Right cardiac atrium (tissue), 5 donors: ENCODE results near the gene DEFB125. TPM values are rescaled to one million over a fixed set of nuclear protein-coding genes. Genes with fewer than 3 reads are reported as not detected.

Experiments
- ATAC-seq, 2 donors: fragments of 200-7000 bp; cut with Tn5 transposase; one replicate each; pipeline versions ENCODE4 v1.8.0 to v1.9.1; 2020; ENCODE audit warnings: moderate library complexity in 2 of 2, mild to moderate bottlenecking in 1 of 2
- DNase-seq, 3 donors: peaks; one replicate each; pipeline ENCODE4 v3.0.0-alpha.2; 2020
- H3K27ac ChIP-seq: one replicate; pipeline ENCODE4 v1.5.1; 2013; ENCODE audit warnings: mild to moderate bottlenecking, low read length, control low read depth, moderate library complexity
- H3K27me3 ChIP-seq: one replicate; pipeline ENCODE4 v1.6.1; 2013; ENCODE audit not compliant: control insufficient read depth, insufficient read depth
- H3K4me1 ChIP-seq: one replicate; pipeline ENCODE4 v1.6.1; 2013; ENCODE audit warnings: low read length; ENCODE audit not compliant: control insufficient read depth, insufficient read depth
- H3K4me3 ChIP-seq: one replicate; pipeline ENCODE4 v1.5.1; 2013; ENCODE audit warnings: low read length, control low read depth
- H3K9me3 ChIP-seq: one replicate; pipeline ENCODE4 v1.6.1; 2013; ENCODE audit warnings: low read length; ENCODE audit not compliant: control insufficient read depth
- WGBS: extraction: QIAGEN DNeasy Blood & Tissue Kit; methylation state at CpG from one replicate; pipeline ENCODE4 v1.1.7; 2013; 5-methylcytosine and 5-hydroxymethylcytosine counted together
- intact Hi-C, 4 donors: fragments of 100-400 bp; cut with DNase I; formaldehyde crosslinking; loops; one replicate each; pipeline versions ENCODE4 v1.11.0 to v1.14.0; 2022 to 2023
- long read RNA-seq, 4 donors: library from polyadenylated mRNA; unstranded; transcript quantifications; one replicate each; pipeline ENCODE4 v2.0.0, GENCODE V29; 2020 to 2021
- polyA plus RNA-seq: library from polyadenylated mRNA; stranded (reverse); fragments of 200-250 nt; gene quantifications from one replicate; pipeline ENCODE4 v1.2.3, GENCODE V29; 2013
- total RNA-seq, 4 donors: library from RNA; stranded (reverse); fragmentation: NEBNext Ultra II Directional; extraction: Animal tissue kit (Norgen Biotek cat#: 25700); gene quantifications; one replicate each; pipeline ENCODE4 v1.2.1, GENCODE V29; 2021
- donor health status: healthy with polysubstance abuse.
- donor health status: DM: no; HTN: yes; CAD: no.
- donor health status: DM: no; HTN: no; CAD: no.
- donor health status: DM: no; HTN: yes; CAD: no; lungs with severe emphysema.
- donor health status: DM: yes; HTN: yes; CAD: no.

Gene DEFB125, protein sequence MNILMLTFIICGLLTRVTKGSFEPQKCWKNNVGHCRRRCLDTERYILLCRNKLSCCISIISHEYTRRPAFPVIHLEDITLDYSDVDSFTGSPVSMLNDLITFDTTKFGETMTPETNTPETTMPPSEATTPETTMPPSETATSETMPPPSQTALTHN
- not detected for total RNA-seq
- polyA plus RNA-seq: not detected
- long read RNA-seq, donor 1: 0 reads
- long read RNA-seq, donor 2: 0 reads
- long read RNA-seq, donor 3: 0 reads
- long read RNA-seq, donor 4: 0 reads

DNA sequence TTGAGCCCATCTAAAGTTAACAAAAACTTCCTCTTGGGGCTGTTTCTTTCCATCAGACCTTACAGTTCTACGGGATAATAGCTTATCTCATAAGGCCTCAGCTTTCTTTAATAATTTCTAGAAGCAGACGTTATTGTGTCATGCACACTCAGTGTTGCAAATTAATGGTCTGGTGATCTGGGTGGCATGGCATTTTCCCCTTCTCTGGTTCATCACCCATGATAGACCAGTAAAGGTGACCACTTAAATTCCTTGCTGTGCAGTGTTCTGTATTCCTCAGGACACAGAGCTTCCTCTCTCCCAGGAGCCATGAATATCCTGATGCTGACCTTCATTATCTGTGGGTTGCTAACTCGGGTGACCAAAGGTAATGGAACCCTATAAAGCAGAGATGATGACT, at the start of gene DEFB125:
TSS of gene DEFB125 (plus strand) at position 272 of the 400 bp plus-strand sequence. CDS start at position 310, 38 bp downstream.
- intact Hi-C loops: no loop called here
- DNase-seq: no peak
- no peaks in the 10 kb centered on the region for H3K9me3 ChIP-seq
- H3K27me3 ChIP-seq: no peaks in the 10 kb centered on the region
- H3K27ac ChIP-seq: no peak within 1 kb of the TSS
- no peak within 1 kb of the TSS for H3K4me3 ChIP-seq
- WGBS: 63% methylated on average over 3 of the region's 3 CpGs
- ATAC-seq: no peak
- no peaks in the 10 kb centered on the region for H3K4me1 ChIP-seq

DNA sequence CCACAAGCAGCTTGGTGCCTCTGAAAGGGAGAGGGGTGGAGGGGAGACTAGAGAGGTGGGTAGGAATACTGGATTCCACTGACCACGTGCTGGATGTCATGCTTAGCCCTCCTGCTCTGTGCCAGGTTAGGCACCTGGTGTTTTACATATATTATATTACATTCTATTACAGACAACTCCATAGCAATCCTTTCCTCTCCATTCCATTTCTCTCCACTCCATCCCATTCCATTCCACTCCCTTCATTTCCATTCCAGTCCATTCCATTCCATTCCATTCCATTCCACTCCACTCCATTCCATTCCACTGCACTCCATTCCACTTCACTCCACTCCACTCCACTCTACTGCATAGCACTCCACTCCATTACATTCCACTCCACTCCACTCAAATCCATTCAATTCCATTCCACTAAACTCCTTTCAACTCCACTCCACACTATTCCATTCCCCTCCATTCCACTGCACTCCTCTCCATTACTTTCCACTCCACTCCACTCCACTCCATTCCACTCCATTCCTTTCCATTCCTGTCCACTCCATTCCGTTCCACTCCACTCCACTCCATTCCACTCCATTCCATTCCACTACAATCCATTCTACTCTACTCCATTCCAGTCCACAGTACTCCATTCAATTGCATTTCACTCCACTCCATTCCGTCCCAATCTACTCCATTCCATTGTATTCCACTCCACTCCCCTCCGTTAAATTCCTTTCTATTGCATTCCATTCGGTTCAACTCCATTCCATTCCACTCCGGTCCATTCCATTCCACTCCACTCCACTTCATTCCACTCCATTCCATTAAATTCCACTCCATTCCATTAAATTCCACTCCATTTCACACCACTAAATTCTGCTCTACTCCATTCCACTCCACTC, 27.2 kb upstream of the DEFB125 start:
- intact Hi-C loops: no loop called here
- WGBS: 56% methylated on average over 6 of the region's 6 CpGs

DNA sequence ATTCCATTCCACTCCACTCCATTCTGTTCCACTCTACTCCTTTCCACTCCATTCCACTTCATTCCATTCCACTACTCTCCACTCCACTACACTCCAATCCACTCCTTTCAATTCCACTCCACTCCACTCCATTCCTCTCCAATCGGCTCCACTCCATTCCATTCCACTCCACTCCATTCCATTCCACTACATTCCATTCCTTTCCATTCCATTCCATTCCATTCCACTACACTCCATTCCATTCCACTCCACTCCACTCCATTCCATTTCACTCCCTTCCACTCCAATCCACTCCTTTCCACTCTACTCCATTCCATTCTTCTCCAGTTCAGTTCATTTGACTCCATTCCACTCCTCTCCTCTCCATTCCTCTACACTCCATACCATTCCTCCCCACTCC, 26.2 kb upstream of the DEFB125 start:
- ATAC-seq (peak; percentile 31 to 36), DNase-seq (no peak)
- H3K27me3 ChIP-seq: no peaks in the 10 kb centered on the region
- no peak overlapping the region for H3K27ac ChIP-seq
- H3K9me3 ChIP-seq: no peaks in the 10 kb centered on the region
- intact Hi-C loops: no loop called here
- no peaks in the 10 kb centered on the region for H3K4me1 ChIP-seq
- 89% methylated on average over 1 of the region's 1 CpG for WGBS
- no peak overlapping the region for H3K4me3 ChIP-seq

More for the DNA sequence above, 27.2 kb upstream of the DEFB125 start:
- no peak for DNase-seq
- Histone ChIP-seq H3K4me3 (no peak overlapping the region), H3K9me3 (no peaks in the 10 kb centered on the region), H3K27me3 (no peaks in the 10 kb centered on the region), H3K4me1 (no peaks in the 10 kb centered on the region), H3K27ac (no peak overlapping the region)
- ATAC-seq: no peak

DNA sequence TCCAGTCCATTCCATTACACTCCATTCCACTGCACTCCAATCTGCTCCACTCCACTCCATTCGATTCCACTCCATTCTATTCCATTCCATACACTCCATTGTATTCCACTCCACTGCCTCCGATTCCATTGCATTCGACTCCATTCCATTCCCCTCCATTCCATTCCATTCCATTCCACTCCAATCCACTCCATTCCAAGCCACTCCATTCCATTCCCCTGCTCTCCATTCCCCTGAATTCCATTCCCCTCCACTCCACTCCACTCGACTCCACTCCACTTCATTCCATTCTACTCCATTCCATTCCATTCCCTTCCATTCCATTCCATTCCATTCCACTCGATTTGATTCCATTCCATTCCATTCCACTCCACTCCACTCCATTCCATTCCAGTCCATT, 25.7 kb upstream of the DEFB125 start:
- no peaks in the 10 kb centered on the region for H3K27me3 ChIP-seq
- ATAC-seq (peak in 1 of 2 donors; percentile 16), DNase-seq (no peak)
- 76% methylated on average over 5 of the region's 5 CpGs for WGBS
- no peak overlapping the region for H3K4me3 ChIP-seq
- H3K9me3 ChIP-seq: no peaks in the 10 kb centered on the region
- intact Hi-C loops: no loop called here
- no peaks in the 10 kb centered on the region for H3K4me1 ChIP-seq
- H3K27ac ChIP-seq: no peak overlapping the region

GRCh38 chr20:62487-62886, 25.0 kb upstream of the DEFB125 start:
- ATAC-seq (peak; percentile 12 to 41), DNase-seq (no peak)
- Histone ChIP-seq H3K4me1 (no peaks in the 10 kb centered on the region), H3K4me3 (no peak overlapping the region), H3K9me3 (no peaks in the 10 kb centered on the region), H3K27me3 (no peaks in the 10 kb centered on the region), H3K27ac (no peak overlapping the region)
- WGBS: 77% methylated on average over 3 of the region's 3 CpGs
- intact Hi-C loops: no loop called here

DNA sequence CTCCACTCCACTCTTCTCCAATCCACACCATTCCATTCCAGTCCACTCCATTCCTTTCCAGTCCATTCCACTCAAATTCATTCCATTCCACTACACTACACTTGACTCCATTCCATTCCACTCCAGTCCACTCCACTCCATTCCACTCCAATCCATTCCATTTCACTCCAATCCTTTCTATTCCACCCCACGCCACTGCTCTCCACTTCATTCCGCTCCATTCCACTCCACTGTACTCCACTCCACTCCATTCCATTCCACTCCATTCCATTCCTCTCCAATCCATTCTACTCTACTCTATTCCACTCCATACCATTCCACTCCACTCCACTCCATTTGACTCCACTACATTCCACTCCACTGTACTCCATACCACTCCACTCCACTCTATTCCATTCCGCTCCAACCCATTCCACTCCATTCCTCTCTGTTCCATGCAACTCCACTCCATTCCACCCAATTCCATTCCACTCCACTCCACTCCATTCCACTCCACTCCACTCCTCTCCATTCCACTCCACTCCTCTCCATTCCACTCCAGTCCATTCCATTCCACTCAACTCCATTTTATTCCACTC, 23.4 kb upstream of the DEFB125 start:
- ATAC-seq: no peak
- DNase-seq: no peak
- intact Hi-C loops: no loop called here

DNA sequence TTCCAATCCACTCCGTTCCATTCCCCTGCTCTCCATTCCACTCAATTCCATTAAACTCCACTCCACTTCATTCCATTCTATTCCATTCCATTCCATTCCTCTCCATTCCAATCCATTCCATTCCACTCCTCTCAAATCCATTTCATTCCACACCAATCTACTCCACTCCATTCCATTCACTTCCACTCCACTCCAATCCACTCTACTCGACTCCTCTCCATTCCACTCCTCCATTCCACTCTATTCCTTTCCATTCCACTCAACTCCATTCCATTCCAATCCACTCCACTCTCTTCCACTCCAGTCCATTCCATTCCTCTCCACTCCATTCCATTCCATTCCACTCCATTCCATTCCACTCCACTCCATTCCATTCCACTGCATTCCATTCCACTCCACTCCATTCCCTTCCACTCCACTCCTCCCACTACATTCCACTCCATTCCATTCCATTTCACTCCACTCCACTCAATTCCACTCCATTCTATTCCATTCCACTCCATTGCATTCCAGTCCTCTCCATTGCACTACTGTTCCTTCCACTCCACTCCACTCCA, 22.6 kb upstream of the DEFB125 start:
- Histone ChIP-seq H3K9me3 (no peaks in the 10 kb centered on the region), H3K27ac (no peak overlapping the region), H3K27me3 (no peaks in the 10 kb centered on the region), H3K4me3 (no peak overlapping the region), H3K4me1 (no peaks in the 10 kb centered on the region)
- ATAC-seq: peak; percentile 33 to 72
- no peak for DNase-seq
- intact Hi-C loops: no loop called here
- 68% methylated on average over 2 of the region's 2 CpGs for WGBS

More for the DNA sequence above, 23.4 kb upstream of the DEFB125 start:
- no peaks in the 10 kb centered on the region for H3K9me3 ChIP-seq
- H3K27ac ChIP-seq: no peak overlapping the region
- WGBS: 93% methylated on average over 3 of the region's 3 CpGs
- H3K4me1 ChIP-seq: no peaks in the 10 kb centered on the region
- no peaks in the 10 kb centered on the region for H3K27me3 ChIP-seq
- H3K4me3 ChIP-seq: no peak overlapping the region

GRCh38 chr20:77231-77630, 10.2 kb upstream of the DEFB125 start:
- Histone ChIP-seq H3K9me3 (peaks cover 3% of the 10 kb centered on the region), H3K27me3 (no peaks in the 10 kb centered on the region), H3K4me3 (no peak overlapping the region), H3K4me1 (no peaks in the 10 kb centered on the region), H3K27ac (no peak overlapping the region)
- DNase-seq: no peak
- 51% methylated on average over 2 of the region's 2 CpGs for WGBS
- intact Hi-C loops: no loop called here
- no peak for ATAC-seq

- peaks cover 3% of the 10 kb centered on the region for H3K9me3 ChIP-seq
- no peak for DNase-seq
- intact Hi-C loops: no loop called here
- ATAC-seq: no peak
- H3K4me1 ChIP-seq: no peaks in the 10 kb centered on the region
- no peak overlapping the region for H3K4me3 ChIP-seq
- no peaks in the 10 kb centered on the region for H3K27me3 ChIP-seq
- no peak overlapping the region for H3K27ac ChIP-seq
These were observed 9.1 kb upstream of the DEFB125 start for GRCh38 chr20:78338-78737.

DNA sequence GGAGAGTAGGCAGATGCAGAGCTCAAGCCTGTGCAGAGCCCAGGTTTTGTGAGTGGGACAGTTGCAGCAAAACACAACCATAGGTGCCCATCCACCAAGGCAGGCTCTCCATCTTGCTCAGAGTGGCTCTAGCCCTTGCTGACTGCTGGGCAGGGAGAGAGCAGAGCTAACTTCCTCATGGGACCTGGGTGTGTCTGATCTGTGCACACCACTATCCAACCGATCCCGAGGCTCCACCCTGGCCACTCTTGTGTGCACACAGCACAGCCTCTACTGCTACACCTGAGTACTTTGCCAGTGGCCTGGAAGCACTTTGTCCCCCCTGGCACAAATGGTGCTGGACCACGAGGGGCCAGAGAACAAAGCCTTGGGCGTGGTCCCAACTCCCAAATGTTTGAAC, 7.9 kb upstream of the DEFB125 start:
- WGBS: 68% methylated on average over 4 of the region's 4 CpGs
- no peak overlapping the region for H3K4me3 ChIP-seq
- ATAC-seq: no peak
- no peak for DNase-seq
- intact Hi-C loops: no loop called here
- no peak overlapping the region for H3K27ac ChIP-seq
- no peaks in the 10 kb centered on the region for H3K4me1 ChIP-seq
- peaks cover 3% of the 10 kb centered on the region for H3K9me3 ChIP-seq
- H3K27me3 ChIP-seq: no peaks in the 10 kb centered on the region

DNA sequence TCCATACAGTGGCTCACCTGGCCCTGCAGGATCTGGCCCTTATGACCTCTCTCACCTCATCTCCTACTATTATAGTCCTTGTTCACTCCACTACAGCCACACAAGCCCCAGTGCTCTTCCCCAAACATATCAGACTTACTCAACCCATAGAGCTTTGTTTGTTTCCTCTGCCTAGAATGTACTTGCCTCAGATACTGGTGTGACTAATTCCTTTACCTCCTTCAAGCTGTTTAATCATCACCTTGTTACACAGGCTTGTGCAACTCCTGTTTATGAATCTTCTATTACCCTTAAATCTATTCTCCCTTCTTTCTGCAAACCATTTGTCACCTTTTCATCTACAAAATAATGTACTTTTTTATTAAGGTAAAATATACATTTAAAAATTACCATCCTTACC, 3.2 kb downstream of the DEFB125 start:
- Histone ChIP-seq H3K27ac (no peak overlapping the region), H3K4me1 (no peaks in the 10 kb centered on the region), H3K9me3 (no peaks in the 10 kb centered on the region), H3K4me3 (no peak overlapping the region), H3K27me3 (no peaks in the 10 kb centered on the region)
- ATAC-seq (no peak), DNase-seq (no peak)
- intact Hi-C loops: no loop called here
